ENCODE results near the gene SPDEF.
A peak's percentile ranks its signal among the peaks of the same experiment; 100 is the strongest.

SPDEF gene

DNA sequence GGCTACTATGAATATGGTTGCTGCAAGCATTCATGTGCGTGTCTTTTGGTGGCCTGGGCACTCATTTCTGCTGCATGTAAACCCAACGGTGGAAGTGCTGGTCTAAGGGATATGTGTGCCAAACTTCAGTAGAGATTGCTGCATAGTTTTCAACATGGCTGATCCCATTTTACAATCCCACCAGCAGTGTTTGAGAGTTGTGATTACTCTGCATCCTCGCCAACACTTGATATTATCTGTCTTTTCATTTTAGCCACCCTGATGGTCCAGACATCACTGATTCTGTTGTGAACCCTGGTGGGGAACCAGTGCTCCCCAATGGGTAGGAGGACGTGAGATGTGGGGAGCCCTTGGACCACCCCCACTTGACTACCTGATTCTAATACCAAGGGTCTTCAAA is 62.8 kb downstream of the SPDEF start:
- Histone ChIP-seq H2BK120ac (ENCODE audit: low read depth, low read length) (no peak overlapping the region), H3K27me3 (ENCODE audit: insufficient read depth, low read length, poor library complexity) (no peaks in the 10 kb centered on the region), H3K79me2 (ENCODE audit: control insufficient read depth, insufficient read depth, low read length) (no peaks in the 10 kb centered on the region), H3K23ac (ENCODE audit: low read length) (no peak overlapping the region), H3K4me1 (ENCODE audit: control insufficient read depth, low read depth, low read length) (no peaks in the 10 kb centered on the region), H3K79me1 (ENCODE audit: low read length) (no peaks in the 10 kb centered on the region), H3K4me3 (ENCODE audit: low read length) (no peak overlapping the region), H3K56ac (ENCODE audit: low read length) (no peak overlapping the region), H4K8ac (ENCODE audit: low read depth, low read length) (no peak overlapping the region), H4K5ac (ENCODE audit: low read length) (no peak overlapping the region), H3K4me2 (ENCODE audit: low read length) (no peak overlapping the region), H3K18ac (ENCODE audit: low read length) (no peak overlapping the region), H3K36me3 (ENCODE audit: control insufficient read depth, insufficient read depth, low read length) (no peaks in the 10 kb centered on the region), H3K4ac (ENCODE audit: low read depth, low read length) (no peak overlapping the region), H2BK5ac (ENCODE audit: low read length) (no peak overlapping the region), H3K9ac (ENCODE audit: low read length) (no peak overlapping the region), H2BK15ac (replicated peaks; ENCODE audit: low read depth) (no peak overlapping the region), H3K27ac (ENCODE audit: low read depth, low read length) (no peak overlapping the region), H2AK5ac (ENCODE audit: low read length) (no peak overlapping the region)
- DNase-seq, result no peak
- no CpG with 5 or more reads among the region's 4 CpGs for WGBS (ENCODE audit: extremely low coverage, insufficient coverage, low lambda C conversion rate)

DNA sequence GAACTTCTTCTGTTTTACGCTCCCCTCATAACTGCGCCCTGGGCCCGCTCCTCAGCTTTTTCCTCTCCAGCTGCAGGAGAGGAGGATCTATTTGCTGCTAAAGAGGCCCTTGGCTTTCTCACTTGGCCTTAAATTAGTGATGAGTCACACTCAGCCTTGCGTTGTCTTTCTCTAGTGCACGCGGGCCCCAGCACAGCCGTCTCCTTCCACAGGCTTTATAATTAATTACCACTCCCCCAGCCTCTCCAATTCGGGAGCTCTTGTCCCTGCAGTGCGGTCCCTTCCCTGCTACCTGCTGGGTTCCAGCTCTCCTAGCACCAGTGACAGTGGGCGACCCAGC is 65.1 kb downstream of the SPDEF start:
- Histone ChIP-seq H3K9ac (ENCODE audit: low read length) (no peak overlapping the region), H3K4me3 (ENCODE audit: low read length) (no peak overlapping the region), H3K4ac (ENCODE audit: low read depth, low read length) (no peak overlapping the region), H3K56ac (ENCODE audit: low read length) (peak overlapping the region; percentile 72), H3K4me2 (ENCODE audit: low read length) (no peak overlapping the region), H3K27ac (ENCODE audit: low read depth, low read length) (no peak overlapping the region), H3K36me3 (ENCODE audit: control insufficient read depth, insufficient read depth, low read length) (no peaks in the 10 kb centered on the region), H4K5ac (ENCODE audit: low read length) (no peak overlapping the region), H3K4me1 (ENCODE audit: control insufficient read depth, low read depth, low read length) (no peaks in the 10 kb centered on the region), H3K27me3 (ENCODE audit: insufficient read depth, low read length, poor library complexity) (no peaks in the 10 kb centered on the region), H2AK5ac (ENCODE audit: low read length) (no peak overlapping the region), H3K79me1 (ENCODE audit: low read length) (no peaks in the 10 kb centered on the region), H3K79me2 (ENCODE audit: control insufficient read depth, insufficient read depth, low read length) (no peaks in the 10 kb centered on the region), H3K23ac (ENCODE audit: low read length) (no peak overlapping the region), H3K18ac (ENCODE audit: low read length) (peak overlapping the region; percentile 24), H2BK15ac (replicated peaks; ENCODE audit: low read depth) (no peak overlapping the region), H2BK120ac (ENCODE audit: low read depth, low read length) (no peak overlapping the region), H4K8ac (ENCODE audit: low read depth, low read length) (no peak overlapping the region), H2BK5ac (ENCODE audit: low read length) (no peak overlapping the region)
- peak; percentile 64 for DNase-seq
- no CpG with 5 or more reads among the region's 10 CpGs for WGBS (ENCODE audit: extremely low coverage, insufficient coverage, low lambda C conversion rate)

DNA sequence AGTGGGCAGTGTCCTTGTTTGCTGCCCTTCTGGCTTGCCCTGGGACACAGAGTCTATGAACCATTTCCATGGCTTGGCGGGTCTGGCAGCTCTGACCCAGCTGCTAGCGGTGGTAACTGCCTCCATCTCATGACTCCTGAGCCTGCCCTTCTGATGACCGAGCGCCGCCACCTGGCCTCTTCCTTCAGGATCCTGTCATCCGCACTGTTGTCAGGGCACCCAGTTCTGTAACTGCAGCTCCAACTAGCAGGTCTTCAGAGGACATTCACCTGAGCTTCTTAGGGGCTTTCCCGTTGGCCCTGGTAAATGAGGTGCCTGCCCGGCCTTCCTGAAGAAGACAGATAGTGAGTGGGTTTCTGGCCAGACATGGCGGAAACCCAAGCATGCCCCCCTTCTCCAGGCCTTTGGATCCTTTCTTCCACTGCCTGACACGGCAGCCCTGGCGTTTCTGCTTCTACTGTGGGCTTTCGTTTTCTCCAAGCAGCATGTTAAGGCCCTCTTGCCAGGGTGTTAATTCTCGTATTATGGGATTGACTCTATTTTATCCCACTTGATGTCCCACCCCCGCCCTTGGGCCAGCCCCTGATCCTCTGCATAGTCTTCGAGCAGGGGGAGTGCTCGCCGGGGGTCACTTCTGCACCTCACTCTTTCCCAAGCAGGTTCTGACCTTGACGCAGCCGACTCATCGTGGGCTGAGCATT is 65.6 kb downstream of the SPDEF start:
- Histone ChIP-seq H2AK5ac (ENCODE audit: low read length) (no peak overlapping the region), H3K36me3 (ENCODE audit: control insufficient read depth, insufficient read depth, low read length) (no peaks in the 10 kb centered on the region), H3K79me2 (ENCODE audit: control insufficient read depth, insufficient read depth, low read length) (no peaks in the 10 kb centered on the region), H3K18ac (ENCODE audit: low read length) (peak overlapping the region; percentile 25), H4K5ac (ENCODE audit: low read length) (no peak overlapping the region), H4K8ac (ENCODE audit: low read depth, low read length) (no peak overlapping the region), H3K27me3 (ENCODE audit: insufficient read depth, low read length, poor library complexity) (no peaks in the 10 kb centered on the region), H2BK5ac (ENCODE audit: low read length) (no peak overlapping the region), H3K4me2 (ENCODE audit: low read length) (no peak overlapping the region), H3K23ac (ENCODE audit: low read length) (no peak overlapping the region), H3K4ac (ENCODE audit: low read depth, low read length) (no peak overlapping the region), H3K4me1 (ENCODE audit: control insufficient read depth, low read depth, low read length) (no peaks in the 10 kb centered on the region), H3K27ac (ENCODE audit: low read depth, low read length) (no peak overlapping the region), H3K4me3 (ENCODE audit: low read length) (no peak overlapping the region), H3K79me1 (ENCODE audit: low read length) (no peaks in the 10 kb centered on the region), H3K56ac (ENCODE audit: low read length) (peak overlapping the region; percentile 72), H3K9ac (ENCODE audit: low read length) (no peak overlapping the region), H2BK15ac (replicated peaks; ENCODE audit: low read depth) (no peak overlapping the region), H2BK120ac (ENCODE audit: low read depth, low read length) (no peak overlapping the region)
- WGBS (ENCODE audit: extremely low coverage, insufficient coverage, low lambda C conversion rate), result no CpG with 5 or more reads among the region's 20 CpGs
- peak; percentile 26 for DNase-seq

- H3K4me2 ChIP-seq (ENCODE audit: low read length), result no peak overlapping the region
- no peak overlapping the region for H2AK5ac ChIP-seq (ENCODE audit: low read length)
- H3K4ac ChIP-seq (ENCODE audit: low read depth, low read length), result no peak overlapping the region
- H3K9ac ChIP-seq (ENCODE audit: low read length), result no peak overlapping the region
- no peak overlapping the region for H2BK120ac ChIP-seq (ENCODE audit: low read depth, low read length)
- no peaks in the 10 kb centered on the region for H3K36me3 ChIP-seq (ENCODE audit: control insufficient read depth, insufficient read depth, low read length)
- H2BK5ac ChIP-seq (ENCODE audit: low read length), result no peak overlapping the region
- no peak overlapping the region for H4K8ac ChIP-seq (ENCODE audit: low read depth, low read length)
- no peaks in the 10 kb centered on the region for H3K79me2 ChIP-seq (ENCODE audit: control insufficient read depth, insufficient read depth, low read length)
- no peaks in the 10 kb centered on the region for H3K79me1 ChIP-seq (ENCODE audit: low read length)
- no peak overlapping the region for H3K18ac ChIP-seq (ENCODE audit: low read length)
- no peak overlapping the region for H3K56ac ChIP-seq (ENCODE audit: low read length)
- H3K27ac ChIP-seq (ENCODE audit: low read depth, low read length), result no peak overlapping the region
- no peak overlapping the region for H3K23ac ChIP-seq (ENCODE audit: low read length)
- no peak overlapping the region for H4K5ac ChIP-seq (ENCODE audit: low read length)
- WGBS (ENCODE audit: extremely low coverage, insufficient coverage, low lambda C conversion rate), result no CpG with 5 or more reads among the region's 9 CpGs
- H3K27me3 ChIP-seq (ENCODE audit: insufficient read depth, low read length, poor library complexity), result no peaks in the 10 kb centered on the region
- H3K4me1 ChIP-seq (ENCODE audit: control insufficient read depth, low read depth, low read length), result no peaks in the 10 kb centered on the region
- no peak for DNase-seq
- no peak overlapping the region for H3K4me3 ChIP-seq (ENCODE audit: low read length)
- no peak overlapping the region for H2BK15ac ChIP-seq (replicated peaks; ENCODE audit: low read depth)
Measured at GRCh38 chr6:34489207-34489805, 66.8 kb downstream of the SPDEF start.

Data from mesendoderm (in vitro differentiated cells).